Left cardiac atrium (tissue), 4 donors: ENCODE results near the gene CTTNBP2NL. TPM values are rescaled to one million over a fixed set of nuclear protein-coding genes. Genes with fewer than 3 reads are reported as not detected.

Experiments
- ATAC-seq, 2 donors: fragments of 200-7000 bp; cut with Tn5 transposase; one replicate each; pipeline ENCODE4 v1.9.1; 2020; ENCODE audit warnings: mild to moderate bottlenecking in 2 of 2, moderate library complexity in 2 of 2
- DNase-seq: peaks from one replicate; pipeline ENCODE4 v3.0.0-alpha.2; 2020
- intact Hi-C, 2 donors: fragments of 100-400 bp; cut with DNase I; formaldehyde crosslinking; loops; one replicate each; pipeline versions ENCODE4 v1.14.1 to v1.15.1; 2022 to 2023
- long read RNA-seq: library from polyadenylated mRNA; unstranded; transcript quantifications from one replicate; pipeline ENCODE4 v2.0.0, GENCODE V29; 2021
- total RNA-seq, 2 donors: library from RNA; stranded (reverse); fragmentation: NEBNext Ultra II Directional; extraction: Animal tissue kit (Norgen Biotek cat#: 25700); gene quantifications; one replicate each; pipeline ENCODE4 v1.2.1, GENCODE V29; 2021
- donor health status: DM: no; HTN: yes; CAD: no.
- donor health status: DM: no; HTN: yes; CAD: no; lungs with severe emphysema.
- donor health status: DM: yes; HTN: yes; CAD: no.
- donor health status: Dilated cardiomyopathy.

CTTNBP2NL gene
- 10 to 100 TPM; 17.1 to 24.3 TPM for total RNA-seq
- long read RNA-seq, full-length matches to known transcripts = 3 of 9 reads
- long read RNA-seq, partial matches to known transcripts = 2 of 9 reads
- long read RNA-seq, other reads (novel, unspliced or antisense) = 4 of 9 reads

- ATAC-seq = peak; percentile 95 to 97
- intact Hi-C loops = loop anchor here in 1 of 2 donors (5.0 kb wide), 1 partner anchor 221 kb away; the partner anchor contains the start of genes CAPZA1 and ST7L
- peak; percentile 98 for DNase-seq
Measured at GRCh38 chr1:112395821-112396652, at the start of gene CTTNBP2NL. Gene CTTNBP2NL (plus strand): TSS chr1:112396214. CDS start chr1:112416166, 19,952 bp downstream.

GRCh38 chr1:112346801-112347350 is 49.1 kb upstream of the CTTNBP2NL start:
- intact Hi-C loops = no loop called here

DNA sequence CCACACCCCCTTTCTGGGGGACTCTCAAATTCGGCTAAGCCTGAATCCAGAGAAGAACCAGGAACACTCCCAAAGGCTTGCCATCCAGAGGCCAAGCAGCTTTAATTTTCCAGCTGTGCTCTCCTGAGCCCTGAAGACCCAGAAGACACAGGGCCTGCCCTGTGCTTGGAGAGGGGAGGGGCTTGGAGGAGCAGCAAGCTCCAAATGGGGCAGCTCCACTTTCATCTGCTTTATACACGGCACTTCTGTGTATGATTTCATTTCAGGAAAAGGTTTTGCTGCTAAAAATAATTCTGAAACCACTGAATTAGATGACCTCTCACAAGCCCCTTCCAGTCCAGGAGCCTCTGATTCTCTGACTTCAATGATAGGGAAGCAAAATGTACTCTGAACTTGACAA is 39.2 kb upstream of the CTTNBP2NL start:
- intact Hi-C loops = no loop called here
- ATAC-seq (no peak), DNase-seq (no peak)

More at GRCh38 chr1:112346801-112347350, 49.1 kb upstream of the CTTNBP2NL start:
- DNase-seq = no peak
- ATAC-seq = no peak

DNA sequence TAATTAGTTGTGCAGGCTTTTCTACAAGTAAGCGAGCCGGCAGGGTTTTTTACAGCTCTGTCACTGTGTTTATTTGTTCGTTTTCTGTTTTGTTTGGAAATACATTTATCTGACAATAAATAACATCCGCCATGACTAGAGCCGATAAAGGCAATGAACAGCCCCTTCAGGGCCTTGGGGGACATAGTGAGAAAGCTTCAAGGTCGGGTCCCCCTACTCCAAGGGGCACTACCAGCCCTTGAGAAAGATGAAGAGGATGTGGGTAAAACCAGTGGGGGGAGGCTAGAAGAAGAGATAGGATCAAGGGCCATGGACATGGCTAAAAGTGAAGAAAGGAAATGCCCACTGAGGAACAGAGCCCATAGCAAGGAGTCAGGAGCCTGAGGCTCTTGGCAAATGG is 38.5 kb upstream of the CTTNBP2NL start:
- ATAC-seq (no peak), DNase-seq (no peak)
- intact Hi-C loops = no loop called here

- no peak for DNase-seq
- ATAC-seq = no peak
- intact Hi-C loops = no loop called here
Measured at GRCh38 chr1:112358061-112358770, 37.8 kb upstream of the CTTNBP2NL start.

DNA sequence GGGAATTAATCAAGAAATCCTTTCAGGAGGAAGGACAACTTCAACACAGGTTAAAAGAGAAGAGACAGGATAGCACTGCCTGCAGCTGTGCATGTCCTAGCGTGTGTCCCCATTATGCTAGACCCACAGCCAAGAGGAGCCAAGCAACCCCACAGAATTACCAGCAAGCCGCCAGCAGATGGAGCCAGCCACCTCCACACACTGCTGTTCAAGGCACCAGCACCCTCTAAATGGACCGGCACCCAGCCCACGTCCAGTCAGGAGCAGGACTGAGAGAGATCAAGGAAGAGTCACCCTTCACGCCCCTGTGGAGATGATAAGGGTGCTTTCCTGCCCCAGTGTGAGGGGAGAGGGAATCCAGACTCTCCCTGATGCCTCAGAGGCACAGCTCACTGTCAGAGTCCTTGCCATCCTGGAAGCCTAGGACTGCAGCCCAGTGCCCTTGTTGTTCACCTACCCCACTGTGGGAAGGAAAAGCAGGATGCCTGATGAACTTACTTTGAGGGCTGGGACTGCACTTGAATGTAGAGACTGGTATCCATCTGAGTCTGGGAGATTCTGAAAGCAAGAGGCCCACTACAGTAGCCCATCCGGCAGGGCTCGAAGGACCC is 37.1 kb upstream of the CTTNBP2NL start:
- intact Hi-C loops = no loop called here
- peak; percentile 79 to 89 for ATAC-seq
- peak; percentile 88 for DNase-seq

- intact Hi-C loops = no loop called here
- peak; percentile 76 for DNase-seq
- peak; percentile 75 to 82 for ATAC-seq
Measured at GRCh38 chr1:112359961-112360767, 35.9 kb upstream of the CTTNBP2NL start.

DNA sequence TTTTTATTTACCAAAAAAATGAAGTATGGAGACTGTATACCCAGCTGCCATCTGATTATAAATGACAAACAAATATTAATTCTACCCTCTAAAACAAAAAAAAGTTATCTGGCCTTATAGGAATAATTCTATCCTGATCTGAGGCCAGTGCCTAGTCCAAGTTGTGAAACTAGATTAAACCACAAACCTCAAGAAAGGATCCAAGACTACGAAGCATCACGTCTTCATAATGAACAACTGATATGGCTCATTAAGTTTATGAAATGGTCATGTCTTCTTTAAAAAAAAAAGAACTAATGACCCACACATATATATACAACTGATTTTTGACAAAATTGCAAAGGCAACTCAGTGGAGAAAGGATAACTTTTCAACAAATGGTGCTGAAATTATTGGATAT is 32.4 kb upstream of the CTTNBP2NL start:
- intact Hi-C loops = no loop called here
- ATAC-seq = no peak

GRCh38 chr1:112368198-112368597 is 27.8 kb upstream of the CTTNBP2NL start:
- no peak for DNase-seq
- intact Hi-C loops = no loop called here
- no peak for ATAC-seq

More for the DNA sequence above, 32.4 kb upstream of the CTTNBP2NL start:
- no peak for DNase-seq

DNA sequence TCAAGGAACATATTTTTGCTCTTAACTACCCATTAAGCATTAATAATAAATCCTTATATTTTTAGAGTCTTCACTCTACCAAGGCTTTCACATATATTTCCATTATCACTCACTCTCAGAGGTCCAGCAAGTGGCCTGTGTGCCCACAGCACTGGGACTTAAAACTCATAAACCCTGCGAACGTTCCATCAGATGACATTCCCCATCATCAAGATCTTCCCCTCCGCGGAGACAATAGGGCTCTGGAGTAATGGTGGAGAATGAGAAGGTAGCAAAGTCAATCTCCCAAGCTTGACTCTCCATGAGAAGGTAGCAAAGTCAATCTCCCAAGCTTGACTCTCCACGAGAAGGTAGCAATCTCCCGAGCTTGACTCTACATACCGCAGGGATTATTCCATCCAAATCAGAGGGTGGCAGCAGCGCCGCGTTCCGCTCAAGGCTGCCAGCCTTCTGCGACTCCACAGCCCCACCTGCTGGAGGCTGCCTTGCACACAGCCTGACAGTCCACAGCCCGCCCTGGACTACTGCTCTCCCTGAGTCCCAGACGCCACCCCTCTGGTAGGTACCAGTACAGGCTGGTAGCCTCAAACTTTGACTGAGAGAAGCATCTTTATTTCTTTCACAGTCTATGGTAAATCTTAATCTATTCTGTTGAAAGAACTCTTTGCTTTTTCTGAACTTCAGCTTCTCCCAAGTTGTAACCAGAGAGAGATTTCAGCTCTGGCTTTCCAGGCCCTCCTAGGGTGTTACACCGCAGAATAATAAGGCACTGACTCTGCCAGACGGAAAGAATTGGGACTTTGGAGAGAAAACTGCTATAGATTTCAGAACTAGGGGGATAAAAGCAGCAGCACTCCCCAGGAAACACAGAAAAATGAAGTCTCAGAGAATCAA is 26.4 kb upstream of the CTTNBP2NL start:
- DNase-seq (peak; percentile 93), ATAC-seq (peak; percentile 99)
- intact Hi-C loops = no loop called here

DNA sequence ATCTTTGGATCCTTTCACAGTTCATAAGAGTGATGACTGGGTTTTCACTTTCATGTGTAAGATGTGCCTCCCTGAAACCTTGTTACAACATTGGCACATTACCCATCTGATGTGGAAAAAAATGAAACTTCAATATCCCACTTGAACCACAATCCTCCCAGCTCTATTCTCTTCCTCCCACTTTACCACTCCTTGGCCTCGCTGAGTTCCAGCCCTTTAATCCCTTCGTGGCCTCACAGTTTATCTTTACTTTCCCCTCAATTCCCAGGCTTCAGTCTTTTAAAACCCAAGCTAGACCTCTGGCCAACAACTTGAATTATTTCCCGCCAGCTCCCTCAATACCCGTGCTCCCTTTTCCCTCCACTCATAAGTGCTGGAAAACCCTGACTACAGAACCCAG is 25.0 kb upstream of the CTTNBP2NL start:
- no peak for DNase-seq
- no peak for ATAC-seq
- intact Hi-C loops = no loop called here

GRCh38 chr1:112371775-112372174 is 24.2 kb upstream of the CTTNBP2NL start:
- ATAC-seq = no peak
- DNase-seq = no peak
- intact Hi-C loops = no loop called here

GRCh38 chr1:112373806-112374205 is 22.2 kb upstream of the CTTNBP2NL start:
- intact Hi-C loops = no loop called here
- ATAC-seq (no peak), DNase-seq (no peak)

DNA sequence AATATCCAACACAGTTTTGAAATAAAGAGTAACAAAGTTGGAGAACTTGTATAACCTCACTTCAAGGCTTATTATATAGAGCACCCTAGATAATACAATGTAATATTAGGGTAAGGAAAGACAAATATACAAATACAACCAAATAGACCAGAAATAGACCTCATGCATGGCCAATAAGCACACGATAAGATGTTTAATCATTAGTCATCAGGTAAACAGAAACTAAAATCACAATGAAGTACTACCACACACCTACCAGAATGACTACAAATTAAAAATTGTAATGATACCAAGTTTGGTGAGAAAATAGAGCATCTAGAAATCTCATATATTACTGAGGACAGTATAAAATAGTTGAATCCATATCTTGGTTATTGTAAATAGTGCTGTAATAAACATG is 20.3 kb upstream of the CTTNBP2NL start:
- ATAC-seq (no peak), DNase-seq (no peak)
- intact Hi-C loops = no loop called here

DNA sequence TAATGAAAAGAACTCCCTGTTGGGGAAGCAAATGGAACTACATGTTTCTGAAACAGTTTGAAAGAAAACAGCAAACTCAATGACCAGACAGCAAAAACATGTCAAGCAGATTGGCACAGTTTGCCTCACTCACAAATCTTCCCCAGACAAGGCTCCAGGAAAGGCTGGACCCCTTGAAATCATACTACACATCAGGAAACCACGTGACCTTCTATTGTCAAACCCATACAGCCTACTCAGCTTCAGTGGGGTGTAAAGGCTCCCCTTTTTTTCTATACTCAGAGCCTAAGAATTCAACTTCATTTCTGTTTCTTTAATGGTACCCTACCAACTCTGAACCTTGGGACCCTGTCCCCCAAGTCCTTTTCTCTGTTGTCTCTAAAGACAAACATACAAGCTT is 15.7 kb upstream of the CTTNBP2NL start:
- DNase-seq (no peak), ATAC-seq (no peak)
- intact Hi-C loops = loop anchor here in 1 of 2 donors (10.0 kb wide), 1 partner anchor 234 kb away; the partner anchor contains the start of genes CAPZA1 and ST7L

DNA sequence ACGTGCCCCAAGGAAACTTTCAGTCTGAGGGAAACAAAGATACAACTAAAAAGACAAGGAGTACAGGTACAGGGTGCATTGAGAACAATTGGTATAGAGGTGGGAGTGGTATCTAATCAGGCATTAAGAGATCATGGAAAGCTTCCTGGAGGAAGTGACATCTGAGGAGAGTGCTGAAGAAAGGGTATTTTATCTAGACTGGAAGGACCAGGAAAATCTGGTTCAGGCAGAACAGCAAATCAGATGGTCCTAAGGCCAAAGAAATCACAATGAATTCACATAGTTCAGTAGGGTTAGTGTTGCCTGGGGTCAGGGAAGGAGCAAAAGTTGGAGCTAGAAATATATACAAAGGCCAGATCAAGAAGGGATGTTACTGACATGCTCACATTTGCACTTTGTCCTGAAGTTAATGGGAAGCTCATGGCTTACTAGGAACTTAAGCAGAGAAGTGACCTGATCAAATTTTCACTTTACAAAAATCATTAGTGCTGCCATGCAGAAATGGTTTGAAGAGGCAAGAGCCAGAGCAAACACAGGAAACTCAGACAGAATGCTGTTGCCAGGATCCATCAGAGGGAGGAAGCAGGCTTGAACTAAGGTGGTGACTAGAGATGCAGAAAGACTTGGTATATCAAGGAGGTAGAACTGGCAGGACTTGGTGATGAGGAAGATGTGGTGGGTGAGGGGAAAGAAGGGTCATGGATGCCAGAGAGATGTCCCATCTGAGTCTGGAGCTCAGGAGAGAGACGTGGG is 14.5 kb upstream of the CTTNBP2NL start:
- no peak for DNase-seq
- no peak for ATAC-seq
- intact Hi-C loops = loop anchor here in 1 of 2 donors (10.0 kb wide), 1 partner anchor 233 kb away; the partner anchor contains the start of genes CAPZA1 and ST7L
